H9 (cell line): ENCODE measurements around the gene FOXA2. TPM values are rescaled to one million over a fixed set of nuclear protein-coding genes. Genes with fewer than 3 reads are reported as not detected.

Experiments
- DNase-seq: peaks from one replicate; pipeline ENCODE4 v3.0.0-alpha.2; 2017
- H2AFZ ChIP-seq: one replicate; pipeline ENCODE4 v1.6.1; 2013; ENCODE audit warnings: mild to moderate bottlenecking, low read length, control low read depth, moderate library complexity
- H2AK5ac ChIP-seq: 2 replicates; pipeline ENCODE4 v1.6.1; 2013; ENCODE audit warnings: low read length, control low read depth, mixed read lengths; ENCODE audit not compliant: insufficient read length
- H2BK120ac ChIP-seq: one replicate; pipeline ENCODE4 v1.6.1; 2013; ENCODE audit warnings: low read depth, mild to moderate bottlenecking, low read length, control low read depth, inconsistent platforms; ENCODE audit not compliant: poor library complexity, severe bottlenecking
- H2BK12ac ChIP-seq: 2 replicates; pipeline ENCODE4 v1.6.1; 2013; ENCODE audit warnings: low read length, control low read depth, mixed read lengths, low read depth; ENCODE audit not compliant: insufficient read length
- H2BK15ac ChIP-seq: 2 replicates; pipeline ENCODE4 v1.6.1; 2013; ENCODE audit warnings: low read depth, low read length, control low read depth
- H2BK20ac ChIP-seq: one replicate; pipeline ENCODE4 v1.6.1; 2013; ENCODE audit warnings: low read depth, mild to moderate bottlenecking, low read length, control low read depth, inconsistent platforms; ENCODE audit not compliant: poor library complexity, severe bottlenecking
- H2BK5ac ChIP-seq: 2 replicates; pipeline ENCODE4 v1.6.1; 2013; ENCODE audit warnings: low read length, control low read depth, mixed read lengths; ENCODE audit not compliant: insufficient read length
- H3K14ac ChIP-seq: 2 replicates; pipeline ENCODE4 v1.6.1; 2013; ENCODE audit warnings: low read length, control low read depth; ENCODE audit not compliant: insufficient read depth
- H3K18ac ChIP-seq: 2 replicates; pipeline ENCODE4 v1.6.1; 2013; ENCODE audit warnings: low read depth, mild to moderate bottlenecking, mixed read lengths, low read length, control low read depth; ENCODE audit not compliant: insufficient read length
- H3K23ac ChIP-seq: 2 replicates; pipeline ENCODE4 v1.6.1; 2013; ENCODE audit warnings: low read length, control low read depth, mixed read lengths, low read depth; ENCODE audit not compliant: insufficient read length
- H3K23me2 ChIP-seq: 2 replicates; pipeline ENCODE4 v1.6.1; 2013; ENCODE audit warnings: low read depth, mild to moderate bottlenecking, mixed read lengths, low read length, control low read depth; ENCODE audit not compliant: insufficient read length, poor library complexity, severe bottlenecking
- H3K27ac ChIP-seq: 2 replicates; pipeline ENCODE4 v1.5.1; 2013; ENCODE audit warnings: low read length, control low read depth, mixed read lengths, low read depth; ENCODE audit not compliant: insufficient read length
- H3K27me3 ChIP-seq: 2 replicates; pipeline ENCODE4 v1.6.1; 2013; ENCODE audit warnings: low read length, control low read depth, inconsistent platforms; ENCODE audit not compliant: insufficient read depth
- H3K4ac ChIP-seq: 2 replicates; pipeline ENCODE4 v1.6.1; 2013; ENCODE audit warnings: low read depth, mild to moderate bottlenecking, control low read depth, inconsistent platforms, low read length, moderate library complexity
- H3K4me1 ChIP-seq: 2 replicates; pipeline ENCODE4 v1.6.1; 2013; ENCODE audit warnings: low read length, control low read depth, inconsistent platforms; ENCODE audit not compliant: insufficient read depth
- H3K4me2 ChIP-seq: 2 replicates; pipeline ENCODE4 v1.6.1; 2013; ENCODE audit warnings: low read length, control low read depth, mixed read lengths; ENCODE audit not compliant: insufficient read length, insufficient read depth
- H3K56ac ChIP-seq: 2 replicates; pipeline ENCODE4 v1.6.1; 2013; ENCODE audit warnings: low read depth, mild to moderate bottlenecking, mixed read lengths, low read length, control low read depth; ENCODE audit not compliant: insufficient read length
- H3K79me1 ChIP-seq: 2 replicates; pipeline ENCODE4 v1.6.1; 2013; ENCODE audit warnings: low read depth, mild to moderate bottlenecking, moderate library complexity, low read length, control low read depth, inconsistent platforms; ENCODE audit not compliant: insufficient read depth, poor library complexity, severe bottlenecking
- H3K79me2 ChIP-seq: 2 replicates; pipeline ENCODE4 v1.6.1; 2013; ENCODE audit warnings: low read length, control low read depth, inconsistent platforms; ENCODE audit not compliant: insufficient read depth
- H3K9ac ChIP-seq: 2 replicates; pipeline ENCODE4 v1.6.1; 2013; ENCODE audit warnings: low read length, control low read depth, mixed read lengths; ENCODE audit not compliant: insufficient read length; ENCODE audit errors: extremely low read depth
- H3K9me3 ChIP-seq: one replicate; pipeline ENCODE4 v1.6.1; 2013; ENCODE audit warnings: low read depth, low read length, inconsistent platforms; ENCODE audit not compliant: control insufficient read depth
- H3T11ph ChIP-seq: one replicate; pipeline ENCODE4 v1.6.1; 2013; ENCODE audit warnings: mild to moderate bottlenecking, low read length, control low read depth, inconsistent platforms
- H4K20me1 ChIP-seq: one replicate; pipeline ENCODE4 v1.6.1; 2013; ENCODE audit not compliant: control insufficient read depth, insufficient read length, insufficient read depth
- H4K5ac ChIP-seq: 2 replicates; pipeline ENCODE4 v1.6.1; 2013; ENCODE audit warnings: low read depth, mild to moderate bottlenecking, mixed read lengths, low read length, control low read depth; ENCODE audit not compliant: insufficient read length
- H4K8ac ChIP-seq: replicated peaks from 2 replicates; pipeline ENCODE4 v1.6.1; 2013; ENCODE audit warnings: low read length, control low read depth, mixed read lengths, low read depth; ENCODE audit not compliant: insufficient read length
- H4K91ac ChIP-seq: 2 replicates; pipeline ENCODE4 v1.6.1; 2013; ENCODE audit warnings: low read depth, mild to moderate bottlenecking, moderate library complexity, mixed read lengths, low read length, control low read depth; ENCODE audit not compliant: insufficient read length
- H3K27ac Mint-ChIP-seq, 3 experiments: 2 replicates in 2 of 3; 3 replicates in 1 of 3; pipeline ENCODE4 v1.8.0; 2020 to 2021; ENCODE audit warnings: mixed read lengths in 3 of 3, mild to moderate bottlenecking in 1 of 3, moderate library complexity in 1 of 3
- H3K27me3 Mint-ChIP-seq: 2 replicates; pipeline ENCODE4 v1.8.0; 2021; ENCODE audit warnings: low read depth, mild to moderate bottlenecking, moderate library complexity, mixed read lengths
- H3K36me3 Mint-ChIP-seq, 3 experiments: 2 replicates in 2 of 3; 3 replicates in 1 of 3; pipeline ENCODE4 v1.8.0; 2020 to 2021; ENCODE audit warnings: low read depth in 3 of 3, mixed read lengths in 3 of 3; ENCODE audit not compliant: insufficient read depth in 1 of 3
- H3K4me1 Mint-ChIP-seq, 2 experiments: 2 replicates each; pipeline ENCODE4 v1.8.0; 2020; ENCODE audit warnings: mixed read lengths in 2 of 2
- H3K4me3 Mint-ChIP-seq, 2 experiments: 2 replicates in 1 of 2; 3 replicates in 1 of 2; pipeline ENCODE4 v1.8.0; 2020 to 2021; ENCODE audit warnings: mild to moderate bottlenecking in 2 of 2, mixed read lengths in 2 of 2, moderate library complexity in 1 of 2
- H3K9me3 Mint-ChIP-seq, 2 experiments: 2 replicates in 1 of 2; 3 replicates in 1 of 2; pipeline ENCODE4 v1.8.0; 2020; ENCODE audit warnings: mild to moderate bottlenecking in 2 of 2, mixed read lengths in 2 of 2, moderate library complexity in 1 of 2
- CTCF ChIP-seq: fragments of 200-600 bp; sonication (generic); conservative IDR thresholded peaks from 3 replicates; pipeline ENCODE4 v1.8.0; 2021; ENCODE audit warnings: antibody characterized with exemption, mild to moderate bottlenecking
- WGBS: extraction: QIAGEN DNeasy Blood & Tissue Kit; methylation state at CpG from one replicate; pipeline ENCODE4 v1.1.7; 2013; ENCODE audit warnings: missing lambda C conversion rate, low lambda C conversion rate, mixed read lengths; ENCODE audit not compliant: insufficient read length; ENCODE audit errors: extremely low coverage; 5-methylcytosine and 5-hydroxymethylcytosine counted together
- total RNA-seq: library from RNA; stranded (reverse); gene quantifications from 2 replicates; pipeline ENCODE4 v1.2.1, GENCODE V29; 2021

The FOXA2 gene
- total RNA-seq, 1 experiment from 2014 or later = not detected

DNA sequence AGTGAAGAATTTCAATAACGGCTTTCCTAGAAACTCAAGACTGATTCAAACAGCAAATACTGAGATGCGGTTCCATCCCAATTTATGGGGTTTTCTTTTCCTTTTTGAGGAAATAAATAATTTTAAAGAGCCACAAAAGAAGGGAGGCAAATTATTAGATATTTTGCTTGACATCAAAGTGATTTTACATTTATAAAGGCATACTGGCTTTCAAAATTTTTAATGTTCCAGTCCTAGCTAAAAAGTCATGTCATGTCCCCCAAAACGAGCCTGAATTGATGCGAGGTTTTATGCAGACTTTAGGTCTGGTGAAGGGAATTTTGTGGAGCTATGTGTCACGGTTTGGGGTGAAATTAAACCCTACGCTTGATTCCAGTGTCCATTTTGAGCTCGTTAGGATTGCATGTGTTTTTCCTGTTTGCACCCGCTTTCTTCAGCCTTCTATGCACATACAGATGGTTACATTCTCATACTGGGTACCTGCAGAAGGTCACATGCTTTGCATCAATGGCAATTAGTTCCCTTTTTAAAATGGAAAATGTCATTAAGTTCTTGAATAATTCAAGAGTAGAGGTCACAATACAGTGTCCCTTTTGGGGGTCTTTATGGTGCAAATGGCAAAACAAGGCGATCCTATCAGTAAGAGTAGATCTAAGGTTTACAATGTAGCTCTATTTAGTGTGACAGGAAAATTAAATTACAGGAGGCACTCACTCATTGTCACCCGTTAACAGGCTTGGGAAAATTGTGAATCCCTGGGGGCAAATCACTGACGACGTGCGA, 17.3 kb downstream of the FOXA2 start:
- Histone ChIP-seq H3K4ac (no peak overlapping the region), H3K9ac (no peak overlapping the region), H3K79me2 (no peaks in the 10 kb centered on the region), H2AK5ac (no peak overlapping the region), H4K5ac (no peak overlapping the region), H3T11ph (no peak overlapping the region), H2BK12ac (no peak overlapping the region), H2BK5ac (no peak overlapping the region), H4K91ac (no peak overlapping the region), H2BK120ac (no peak overlapping the region), H3K79me1 (no peaks in the 10 kb centered on the region), H2BK20ac (no peak overlapping the region), H3K23me2 (peaks cover 9% of the 10 kb centered on the region), H3K4me1 (peaks cover 18% of the 10 kb centered on the region), H3K18ac (no peak overlapping the region), H3K4me2 (peak overlapping the region; percentile 39), H3K23ac (no peak overlapping the region), H3K27me3 (peaks cover 83% of the 10 kb centered on the region), H2BK15ac (no peak overlapping the region), H3K9me3 (no peaks in the 10 kb centered on the region), H3K56ac (no peak overlapping the region), H3K14ac (no peak overlapping the region), H4K20me1 (no peaks in the 10 kb centered on the region), H4K8ac (no peak overlapping the region), H2AFZ (no peak overlapping the region), H3K27ac (no peak overlapping the region)
- WGBS = no CpG with 5 or more reads among the region's 13 CpGs
- no peak for DNase-seq
- peak overlapping the region in 1 of 2 experiments; percentile 83; a peak in 3 of 5 replicates for H3K4me3 Mint-ChIP-seq
- peaks cover 99% of the 10 kb centered on the region for H3K27me3 Mint-ChIP-seq
- no peaks in the 10 kb centered on the region for H3K36me3 Mint-ChIP-seq
- peaks cover 0 to 9% of the 10 kb centered on the region in 2 experiments; a peak in 1 of 5 replicates for H3K9me3 Mint-ChIP-seq
- TF ChIP-seq CTCF = no peak
- H3K27ac Mint-ChIP-seq = no peak overlapping the region
- H3K4me1 Mint-ChIP-seq = peaks cover 58 to 77% of the 10 kb centered on the region in 2 experiments
